Limb (tissue), 2 donors: ENCODE data around the gene HRG.

Source experiments
- DNase-seq, 2 donors: peaks; one replicate each; pipeline ENCODE4 v3.0.0-alpha.2; 2016; ENCODE audit errors: extremely low spot score in 2 of 2

HRG gene

DNA sequence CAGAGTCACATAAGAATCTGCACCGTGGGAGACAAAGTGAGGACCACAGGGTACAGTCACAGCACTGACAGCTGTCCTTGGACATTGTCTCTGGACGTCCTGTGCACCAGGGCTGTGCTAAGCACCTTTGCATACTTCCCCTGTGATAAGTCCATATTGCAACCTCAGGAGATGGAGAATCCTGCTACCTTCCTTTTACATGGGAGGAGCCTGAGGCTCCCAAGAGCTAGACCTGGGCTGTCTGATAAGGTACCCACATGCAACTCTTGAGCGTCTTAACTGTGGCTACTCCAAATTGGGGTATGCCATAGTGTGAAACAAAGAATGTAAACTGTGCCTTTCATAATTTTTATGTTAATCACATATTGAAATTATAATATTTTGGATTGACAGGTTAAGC, 28.1 kb upstream of the HRG start:
- DNase-seq: no peak

DNA sequence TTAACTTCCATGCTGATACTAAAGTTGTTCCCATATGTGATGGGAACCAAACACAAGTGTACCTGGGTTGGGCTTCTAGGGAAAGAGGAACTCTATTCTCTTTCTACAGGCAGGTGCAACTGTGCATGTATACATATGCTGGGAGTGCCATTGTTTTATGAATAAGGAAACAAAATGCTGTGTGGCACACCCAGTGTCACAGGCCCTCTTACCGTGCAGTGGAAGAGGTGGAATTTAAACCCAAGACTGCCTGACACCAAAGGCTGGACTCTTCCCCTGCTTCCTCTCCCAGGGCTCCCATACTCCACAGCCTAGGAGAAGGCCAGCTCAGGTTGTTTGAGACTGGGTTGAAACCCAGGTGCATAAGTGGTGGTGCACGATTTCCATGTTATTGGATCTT, 27.6 kb upstream of the HRG start:
- no peak for DNase-seq

DNA sequence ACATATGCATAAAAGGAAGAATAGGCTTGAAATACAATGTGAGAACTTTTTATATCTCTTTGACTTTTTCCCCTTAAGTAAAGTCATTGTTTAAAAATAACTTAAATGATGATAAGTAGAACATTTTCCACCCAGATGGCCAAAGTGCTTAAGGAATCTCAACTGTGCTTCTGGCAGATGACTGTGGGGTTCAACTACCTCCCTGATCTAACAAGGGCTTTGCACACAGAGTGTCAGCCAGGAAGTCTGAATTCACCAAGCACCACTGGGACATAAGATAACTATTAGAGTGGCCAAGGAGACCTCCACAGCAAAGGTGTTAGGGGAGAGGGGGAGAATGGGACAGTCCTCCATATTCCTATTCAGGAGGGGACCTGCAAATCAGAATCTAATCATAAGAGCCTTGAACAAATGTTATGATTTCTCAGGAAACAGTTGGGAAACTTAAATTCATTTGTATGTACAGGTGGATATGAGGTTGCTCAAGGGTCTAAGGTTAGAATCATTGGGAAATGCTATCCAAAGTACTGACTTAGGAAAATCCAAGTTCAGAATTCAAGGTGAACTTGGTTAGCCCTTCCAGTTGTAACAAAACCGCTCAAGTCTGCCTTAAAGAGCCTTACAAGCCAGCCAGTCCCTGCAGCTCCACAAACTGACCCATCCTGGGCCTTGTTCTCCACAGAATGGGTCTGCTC, 25.9 kb upstream of the HRG start, which contains the start of gene FETUB:
Gene FETUB (plus strand): TSS at position 622 of the 695 bp plus-strand sequence. CDS start 62 bp downstream, at position 684.
- DNase-seq: no peak

DNA sequence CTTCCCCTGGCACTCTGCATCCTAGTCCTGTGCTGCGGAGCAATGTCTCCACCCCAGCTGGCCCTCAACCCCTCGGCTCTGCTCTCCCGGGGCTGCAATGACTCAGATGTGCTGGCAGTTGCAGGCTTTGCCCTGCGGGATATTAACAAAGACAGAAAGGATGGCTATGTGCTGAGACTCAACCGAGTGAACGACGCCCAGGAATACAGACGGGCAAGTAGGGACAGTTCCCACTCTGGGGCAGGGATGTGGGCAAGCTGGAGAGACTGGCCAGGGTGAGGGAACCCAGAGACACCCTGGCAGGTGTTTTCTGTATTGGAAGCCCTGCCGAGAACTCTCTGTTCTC, 25.4 kb upstream of the HRG start:
- DNase-seq: no peak

DNA sequence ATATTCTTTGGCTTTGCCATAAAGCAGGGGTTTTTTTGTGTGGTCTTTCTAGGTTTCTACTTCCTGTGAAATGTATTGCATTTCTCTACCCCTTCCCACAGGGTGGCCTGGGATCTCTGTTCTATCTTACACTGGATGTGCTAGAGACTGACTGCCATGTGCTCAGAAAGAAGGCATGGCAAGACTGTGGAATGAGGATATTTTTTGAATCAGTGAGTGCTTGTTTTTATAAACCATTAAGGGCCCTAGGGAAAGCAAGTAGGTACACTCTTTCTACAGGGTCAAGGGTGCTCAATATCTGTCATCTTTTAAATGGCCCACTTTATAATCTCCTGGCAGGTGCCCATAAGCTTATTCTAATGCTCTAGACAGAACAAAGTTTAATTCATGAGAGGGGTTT, 24.9 kb upstream of the HRG start:
- DNase-seq: no peak

DNA sequence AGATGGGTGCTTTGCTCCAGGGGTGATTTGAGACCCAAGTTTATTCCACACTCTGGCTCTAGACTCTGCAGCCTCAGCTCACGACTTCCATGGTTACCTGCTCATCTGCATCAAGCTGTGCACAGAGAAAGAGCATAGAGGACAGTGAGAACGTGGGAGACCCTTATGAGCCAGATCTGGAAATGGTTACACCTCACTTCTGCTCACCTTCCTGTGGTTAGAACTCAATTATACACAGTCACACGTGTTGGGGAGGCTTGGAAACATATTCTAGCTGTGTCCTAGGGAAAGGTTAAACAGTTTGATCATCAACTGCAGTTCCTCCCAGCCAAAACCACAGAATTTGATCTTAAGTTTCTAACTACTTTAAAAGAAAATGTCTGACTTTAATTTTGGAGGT, 23.8 kb upstream of the HRG start:
- DNase-seq: no peak

DNA sequence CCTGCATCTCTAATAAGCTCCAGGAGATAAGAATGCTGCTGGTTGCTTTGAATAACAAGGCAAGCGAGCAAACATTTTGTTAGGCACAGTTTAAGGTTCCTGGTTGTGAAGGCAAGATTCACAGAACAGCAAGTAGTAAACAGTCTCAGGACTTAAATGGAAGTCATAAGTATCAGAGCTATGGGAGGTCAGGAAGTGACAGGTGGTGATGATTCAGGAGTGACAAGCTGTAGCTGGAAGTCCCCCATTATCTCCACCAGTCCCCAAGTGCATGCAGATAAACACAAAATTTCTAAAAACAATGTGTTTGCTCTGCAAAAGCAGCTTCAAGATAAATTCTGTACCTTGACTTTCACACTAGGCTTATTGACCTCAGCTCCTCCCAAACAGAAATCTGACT, 22.3 kb upstream of the HRG start:
- no peak for DNase-seq

DNA sequence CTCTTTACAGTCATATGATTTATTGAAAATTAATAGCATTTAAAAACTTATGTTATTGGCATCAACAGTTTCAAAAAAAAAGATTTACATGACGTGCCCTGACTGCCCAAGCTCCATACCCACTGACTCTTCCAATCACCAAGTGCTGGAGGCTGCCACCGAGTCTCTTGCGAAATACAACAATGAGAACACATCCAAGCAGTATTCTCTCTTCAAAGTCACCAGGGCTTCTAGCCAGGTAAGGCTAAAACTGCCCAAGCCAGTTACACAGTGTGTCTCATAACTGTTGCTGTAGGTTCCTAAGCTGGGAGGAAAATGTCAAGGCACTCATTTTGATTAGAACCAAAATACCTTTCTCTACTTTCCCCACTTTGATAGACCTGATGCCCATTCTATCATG, 21.1 kb upstream of the HRG start:
- DNase-seq: no peak

DNA sequence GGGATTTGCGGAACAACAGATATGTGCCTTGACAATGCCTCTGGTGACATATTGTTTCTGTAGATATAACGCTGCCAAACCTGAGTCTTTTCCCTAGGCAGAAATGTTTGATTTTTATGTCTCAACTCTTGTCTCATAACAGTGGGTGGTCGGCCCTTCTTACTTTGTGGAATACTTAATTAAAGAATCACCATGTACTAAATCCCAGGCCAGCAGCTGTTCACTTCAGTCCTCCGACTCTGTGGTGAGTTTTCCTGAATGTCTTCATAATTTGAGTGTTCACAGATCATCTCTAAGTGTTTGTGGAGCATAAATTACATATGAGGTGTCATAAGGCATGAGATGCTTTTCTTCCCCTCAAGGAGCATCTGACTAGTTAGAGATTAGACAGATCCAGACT, 19.7 kb upstream of the HRG start:
- DNase-seq: no peak

DNA sequence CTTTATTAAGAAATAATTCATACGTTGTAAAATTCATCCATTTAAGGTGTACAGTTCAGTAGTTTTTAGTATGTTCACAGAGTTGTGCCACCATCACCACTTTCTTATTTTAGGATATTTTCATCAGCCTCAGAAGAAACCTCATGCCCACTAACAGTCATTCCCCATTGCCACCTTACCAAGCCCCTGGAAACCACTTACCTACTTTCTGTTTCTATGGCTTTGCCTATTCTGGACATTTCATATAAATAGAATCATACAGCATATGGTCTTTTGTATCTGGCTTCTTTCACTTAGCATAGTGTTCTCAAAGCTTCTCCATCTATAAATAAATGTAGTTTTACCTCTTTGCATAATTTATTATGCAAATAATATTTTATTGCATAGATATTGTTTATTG, 19.0 kb upstream of the HRG start:
- DNase-seq: no peak

DNA sequence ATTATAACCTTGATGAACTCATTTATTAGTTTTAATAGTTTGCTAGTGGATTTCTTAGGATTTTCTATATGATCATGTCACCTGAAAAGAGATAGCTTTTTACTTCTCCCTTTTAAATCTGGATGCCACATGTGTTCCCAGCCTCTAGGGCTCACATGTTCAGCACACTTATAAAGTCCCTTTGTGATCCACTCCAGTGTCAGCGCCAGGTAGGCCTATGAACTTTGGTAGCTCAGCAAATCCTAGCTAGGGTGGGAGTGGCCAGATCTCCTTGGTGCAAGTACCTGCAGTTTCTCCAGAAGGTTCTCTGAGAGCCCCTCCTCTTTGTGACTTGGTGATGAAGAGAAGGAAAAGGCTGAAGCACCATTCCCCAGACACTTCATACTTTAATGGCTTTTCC, 17.0 kb upstream of the HRG start:
- DNase-seq: no peak

DNA sequence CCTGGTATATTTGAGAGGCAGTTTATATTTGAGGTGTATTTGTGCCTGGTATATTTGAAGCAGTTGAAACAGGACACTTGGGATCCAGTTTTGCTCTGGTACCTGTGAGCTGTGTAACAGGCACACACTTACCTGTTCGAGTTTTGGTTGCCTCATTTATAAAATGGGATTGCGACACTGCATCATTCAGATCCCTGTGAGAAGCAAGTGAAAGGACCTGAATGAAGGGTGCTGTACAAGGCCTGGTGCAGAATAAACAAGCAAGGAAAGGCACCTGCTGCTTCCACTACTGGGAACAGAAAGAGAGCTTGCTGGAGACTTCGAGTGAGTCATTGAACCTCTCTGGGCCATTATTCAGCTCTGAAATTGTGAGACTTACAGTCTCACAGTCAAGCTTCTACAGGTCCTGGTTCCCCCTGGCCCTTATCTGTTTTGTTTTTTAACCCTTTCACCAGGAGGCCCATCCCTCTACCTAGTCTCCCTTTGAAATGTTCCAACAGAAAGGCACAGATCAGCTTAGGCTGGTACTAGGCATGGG, 14.1 kb upstream of the HRG start:
- no peak for DNase-seq

DNA sequence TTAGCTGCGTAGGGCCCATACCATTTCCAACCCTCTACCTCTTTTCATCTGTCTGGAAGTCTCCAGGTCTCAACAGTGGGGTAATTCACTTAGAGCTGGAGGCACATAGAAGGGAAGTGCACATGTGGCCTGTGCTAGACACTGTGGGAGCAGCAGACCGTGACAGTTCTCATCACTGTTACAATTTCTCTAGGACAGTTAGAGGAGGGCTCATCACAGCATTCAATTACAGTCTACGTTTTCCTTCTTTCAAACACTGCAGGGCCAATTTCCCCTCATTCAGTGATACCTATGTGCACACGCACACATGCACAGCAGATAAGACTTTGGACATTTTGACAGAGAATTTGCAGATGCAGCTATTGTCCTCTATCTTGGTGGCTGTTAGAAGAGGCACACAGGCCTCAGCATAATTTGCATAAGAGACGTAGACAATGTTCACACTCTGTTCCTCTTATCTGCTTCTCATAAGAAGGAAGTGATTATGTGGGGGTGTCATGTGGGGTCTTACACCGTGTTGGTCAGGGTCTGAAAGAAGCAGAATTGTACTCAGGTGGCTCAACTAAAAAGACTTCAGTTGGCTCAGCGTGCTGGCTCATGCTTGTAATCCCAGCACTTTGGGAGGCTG, 12.6 kb upstream of the HRG start:
- no peak for DNase-seq

DNA sequence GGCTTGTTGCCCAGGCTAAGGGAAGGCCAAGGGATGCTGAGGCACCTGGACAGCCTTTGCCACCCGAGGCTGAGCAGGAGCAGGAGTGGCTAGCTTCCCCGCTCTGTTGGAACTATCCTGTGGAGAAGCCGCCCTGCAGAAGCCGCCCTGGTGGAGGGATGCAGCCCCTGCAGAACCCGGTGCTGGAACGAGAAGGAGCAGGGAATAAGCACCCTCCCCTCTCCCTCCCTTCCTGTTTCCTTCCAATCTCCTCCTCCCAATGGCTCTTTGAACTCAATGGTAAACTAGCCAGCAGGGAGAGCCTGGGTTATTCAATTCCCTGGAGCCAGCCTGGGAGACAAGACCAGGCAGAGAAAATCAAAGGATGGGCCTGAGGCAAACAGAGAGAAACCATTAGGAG, 11.8 kb upstream of the HRG start:
- DNase-seq: no peak

DNA sequence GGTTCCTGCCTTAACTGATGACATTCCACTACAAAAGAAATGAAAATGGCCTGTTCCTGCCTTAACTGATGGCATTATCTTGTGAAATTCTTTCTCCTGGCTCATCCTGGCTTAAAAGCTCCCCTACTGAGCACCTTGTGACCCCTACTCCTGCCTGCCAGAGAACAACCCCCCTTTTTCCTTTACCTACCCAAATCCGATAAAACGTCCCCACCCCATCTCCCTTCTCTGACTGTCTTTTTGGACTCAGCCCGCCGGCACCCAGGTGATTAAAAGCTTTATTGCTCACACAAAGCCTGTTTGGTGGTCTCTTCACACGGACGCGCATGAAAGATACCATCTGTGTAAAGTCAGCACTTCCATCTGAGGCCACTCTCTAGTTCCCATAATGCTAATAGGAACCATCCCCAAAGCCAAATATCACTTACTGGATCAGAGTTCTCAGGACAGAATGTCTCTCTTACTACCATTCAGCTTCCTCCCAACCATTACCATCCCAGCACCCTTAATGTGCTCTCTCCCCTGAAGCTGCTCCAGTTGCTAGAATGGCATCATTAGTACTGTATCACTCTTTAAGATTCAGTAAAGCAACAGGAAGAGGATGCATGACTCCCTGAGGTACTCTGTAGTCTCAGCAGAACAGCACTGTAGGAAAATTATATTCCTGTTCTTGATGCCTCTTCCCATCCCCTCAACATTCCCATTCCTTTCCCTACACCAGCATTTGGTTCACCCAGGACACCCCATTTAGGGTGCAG, 2.3 kb upstream of the HRG start:
- no peak for DNase-seq

DNA sequence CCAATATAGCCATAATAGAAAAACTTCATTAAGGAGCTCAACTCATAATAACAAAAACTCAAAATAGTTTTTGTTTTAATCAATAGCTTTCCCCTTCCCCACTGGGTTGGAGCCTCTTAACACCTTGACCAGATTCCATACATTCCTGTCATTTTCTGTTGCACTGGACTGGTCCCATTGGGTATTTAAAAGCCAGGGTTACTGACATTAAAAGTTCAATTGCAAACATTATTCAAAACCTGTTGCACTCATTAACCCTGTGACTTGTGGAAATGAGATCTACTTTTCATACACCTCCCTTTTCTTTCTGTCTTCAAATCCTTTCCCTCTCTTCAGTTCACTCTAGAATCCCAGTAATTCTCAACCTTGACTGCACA, 1.7 kb upstream of the HRG start:
- DNase-seq: no peak

DNA sequence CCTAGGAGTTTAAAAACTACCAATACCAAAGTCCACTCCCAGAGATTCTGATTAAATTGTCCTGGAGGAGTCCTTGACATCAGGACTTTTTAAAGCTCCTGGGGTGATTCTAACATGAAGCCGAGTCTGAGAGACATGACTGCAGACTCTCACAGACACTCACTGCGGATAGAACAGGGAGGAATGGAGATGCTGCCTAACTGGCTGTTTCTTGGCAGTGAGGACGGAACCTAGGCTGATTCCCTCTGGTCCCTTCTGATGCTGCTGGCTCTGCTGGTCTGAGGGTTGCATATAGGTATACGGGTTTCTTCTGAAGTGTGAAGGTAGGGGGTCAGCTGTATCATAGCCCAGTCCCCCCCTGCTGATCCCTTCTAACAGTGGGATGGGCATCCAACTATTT, 1.3 kb upstream of the HRG start:
- DNase-seq: no peak

DNA sequence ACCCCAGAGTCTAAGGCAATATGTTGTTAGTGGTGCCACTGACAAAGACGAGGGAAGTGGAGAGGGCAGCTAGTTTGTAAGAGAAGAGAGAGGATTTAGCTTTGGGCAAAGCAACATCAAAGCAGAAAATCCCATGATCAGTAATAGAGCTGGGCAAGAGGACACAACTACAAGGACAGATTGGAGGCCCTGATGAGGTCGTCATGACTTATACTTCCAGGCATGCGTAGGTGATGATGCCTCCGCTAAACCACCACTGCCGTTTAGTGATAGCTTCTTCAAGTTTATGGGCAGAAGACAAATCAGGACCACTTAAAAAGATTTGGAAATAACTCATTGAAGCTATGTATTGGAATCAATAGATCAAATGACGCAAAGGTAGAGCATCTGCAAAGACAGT, 2.6 kb downstream of the HRG start:
- no peak for DNase-seq

DNA sequence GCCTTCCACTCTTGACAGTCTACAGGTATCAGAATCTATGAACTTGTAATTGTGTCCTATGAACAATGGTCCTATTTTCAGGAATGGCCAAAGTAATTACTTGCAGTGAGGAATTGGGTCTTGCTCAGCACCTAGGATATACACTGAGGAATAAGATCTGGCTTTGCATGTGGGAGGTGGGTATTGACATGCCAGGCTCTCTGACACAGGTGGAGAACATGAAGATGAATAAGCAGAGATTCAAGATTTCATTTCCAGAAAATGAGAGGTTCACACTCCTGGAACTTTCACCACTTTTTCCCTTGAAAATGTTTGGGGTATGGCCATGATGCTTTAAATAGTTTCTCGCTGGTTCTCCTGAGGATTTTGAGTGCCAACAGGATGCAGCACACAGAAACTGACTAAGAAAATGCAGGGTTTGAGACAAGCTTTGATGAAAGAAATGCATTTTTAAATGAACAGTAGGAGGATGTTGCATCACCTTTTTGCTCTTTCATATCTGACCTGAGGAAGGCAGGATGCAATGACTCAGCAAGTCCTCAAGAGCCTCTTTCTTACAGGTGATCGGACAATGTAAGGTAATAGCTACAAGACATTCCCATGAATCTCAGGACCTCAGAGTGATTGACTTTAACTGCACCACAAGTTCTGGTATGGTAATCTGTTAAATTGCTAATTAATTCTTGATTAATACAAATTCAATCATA, 3.7 kb downstream of the HRG start:
- no peak for DNase-seq

DNA sequence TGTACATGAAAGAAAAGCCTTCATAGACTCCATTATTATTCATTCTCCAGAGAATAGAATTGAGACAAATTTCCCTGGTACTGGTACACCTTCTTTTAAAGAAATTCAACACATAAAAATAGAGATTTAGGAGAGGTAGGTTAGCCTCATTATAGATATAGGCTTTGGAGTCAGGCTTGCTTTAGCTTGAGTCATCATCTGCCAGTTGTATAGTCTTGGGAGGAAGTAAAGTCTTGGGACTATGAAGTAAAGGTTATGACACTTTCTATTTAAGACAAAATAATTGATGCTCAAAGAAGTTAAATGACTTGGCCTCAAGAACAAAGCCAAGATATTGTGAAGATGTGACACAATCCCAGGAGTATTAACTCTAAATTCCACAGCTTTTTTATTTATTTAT, 4.3 kb downstream of the HRG start:
- no peak for DNase-seq

DNA sequence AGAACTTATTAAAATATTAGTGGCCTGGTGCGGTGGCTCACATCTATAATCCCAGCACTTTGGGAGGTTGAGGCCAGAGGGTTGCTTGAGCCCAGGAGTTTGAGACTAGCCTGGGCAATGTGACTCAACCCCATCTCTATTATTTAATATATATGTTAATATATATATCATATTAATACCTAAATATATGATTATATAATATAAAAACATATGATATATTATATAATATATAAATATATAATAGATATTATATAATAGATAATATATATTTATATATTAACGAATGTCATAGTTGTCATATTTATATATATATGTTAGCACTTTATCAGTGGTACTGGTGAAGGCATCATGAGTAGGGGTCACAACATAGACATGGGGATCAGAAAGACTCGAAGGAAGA, 5.2 kb downstream of the HRG start:
- no peak for DNase-seq

DNA sequence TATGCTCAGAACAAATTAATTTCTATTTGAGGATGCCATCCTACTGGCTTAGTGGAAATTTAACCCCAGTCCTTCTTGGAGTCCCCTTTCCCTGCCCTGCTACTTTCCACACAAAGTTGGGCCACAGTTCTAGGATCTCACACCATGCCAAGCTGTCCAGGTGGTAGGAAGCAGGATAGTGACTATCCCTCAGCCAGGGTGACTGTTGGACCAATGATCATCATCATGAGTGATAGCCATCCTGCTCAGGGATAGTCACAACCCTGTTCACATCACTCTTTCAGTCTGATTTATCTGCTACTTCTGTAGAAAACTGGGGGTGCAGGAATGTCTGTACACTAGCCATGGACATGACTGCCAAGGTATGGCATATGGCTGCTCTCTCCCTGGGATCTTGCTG, 12.8 kb downstream of the HRG start:
- DNase-seq: no peak
